Keratinocyte (primary cell): ENCODE results near the gene BCAS3. TPM values are rescaled to one million over a fixed set of nuclear protein-coding genes. Genes with fewer than 3 reads are reported as not detected.

Experiments
- DNase-seq: peaks from one replicate; pipeline ENCODE4 v3.0.0-alpha.2; 2011; ENCODE audit warnings: low read depth, missing footprints, low spot score
- FAIRE-seq: peaks from 2 replicates; lab custom pipeline; 2011; peaks lifted over from hg19 to GRCh38; lab: Jason Lieb, UNC
- H2AFZ ChIP-seq: 2 replicates; pipeline ENCODE4 v1.6.0; 2012; ENCODE audit warnings: low read length, control low read depth, inconsistent platforms; ENCODE audit not compliant: control insufficient read depth
- H3K27ac ChIP-seq: 2 replicates; pipeline ENCODE4 v1.5.1; 2011; ENCODE audit warnings: low read length; ENCODE audit not compliant: control insufficient read depth, insufficient read depth
- H3K27me3 ChIP-seq: 3 replicates; pipeline ENCODE4 v1.6.0; 2011; ENCODE audit warnings: low read length; ENCODE audit not compliant: control insufficient read depth, insufficient read depth; ENCODE audit errors: extremely low read depth
- H3K36me3 ChIP-seq, 2 experiments: 2 replicates in 1 of 2; 3 replicates in 1 of 2; pipeline ENCODE4 v1.5.1; 2011; ENCODE audit warnings: low read length in 2 of 2, mild to moderate bottlenecking in 1 of 2; ENCODE audit not compliant: control insufficient read depth in 2 of 2, insufficient read depth in 2 of 2; ENCODE audit errors: extremely low read depth in 1 of 2
- H3K4me1 ChIP-seq: 3 replicates; pipeline ENCODE4 v1.5.1; 2011; ENCODE audit warnings: low read length; ENCODE audit not compliant: control insufficient read depth, insufficient read depth; ENCODE audit errors: extremely low read depth
- H3K4me2 ChIP-seq: 3 replicates; pipeline ENCODE4 v1.6.0; 2011; ENCODE audit warnings: low read depth, low read length; ENCODE audit not compliant: control insufficient read depth, insufficient read depth; ENCODE audit errors: extremely low read depth
- H3K4me3 ChIP-seq, 3 experiments: fragments of 200-600 bp in 1 of 3; sonication (generic) in 1 of 3; 2 replicates in 2 of 3; 3 replicates in 1 of 3; pipeline ENCODE4 v1.5.1; 2011 to 2016; ENCODE audit warnings: low read length in 3 of 3, mild to moderate bottlenecking in 3 of 3, control low read depth in 2 of 3, inconsistent platforms in 1 of 3, low read depth in 1 of 3, mixed read lengths in 1 of 3, mixed run types in 1 of 3, moderate library complexity in 1 of 3; ENCODE audit not compliant: control insufficient read depth in 2 of 3, insufficient read depth in 2 of 3; ENCODE audit errors: extremely low read depth in 1 of 3
- H3K79me2 ChIP-seq: 2 replicates; pipeline ENCODE4 v1.6.0; 2012; ENCODE audit warnings: low read length; ENCODE audit not compliant: control insufficient read depth, insufficient read depth
- H3K9ac ChIP-seq: 3 replicates; pipeline ENCODE4 v1.6.0; 2011; ENCODE audit warnings: low read length; ENCODE audit not compliant: control insufficient read depth, insufficient read depth; ENCODE audit errors: extremely low read depth
- H3K9me1 ChIP-seq: 3 replicates; pipeline ENCODE4 v1.6.0; 2011; ENCODE audit warnings: low read length; ENCODE audit not compliant: control insufficient read depth, insufficient read depth; ENCODE audit errors: extremely low read depth
- H3K9me3 ChIP-seq: 2 replicates; pipeline ENCODE4 v1.5.1; 2012; ENCODE audit warnings: low read depth, low read length; ENCODE audit not compliant: control insufficient read depth
- H4K20me1 ChIP-seq: 3 replicates; pipeline ENCODE4 v1.6.0; 2011; ENCODE audit warnings: low read length; ENCODE audit not compliant: control insufficient read depth, insufficient read depth; ENCODE audit errors: extremely low read depth
- CTCF ChIP-seq, 3 experiments: IDR thresholded peaks in 1 of 3; conservative IDR thresholded peaks in 1 of 3; optimal IDR thresholded peaks in 1 of 3; 2 replicates in 2 of 3; 3 replicates in 1 of 3; pipeline versions ENCODE3 to v1.5.1; 2011; ENCODE audit warnings: low read length in 3 of 3, mild to moderate bottlenecking in 3 of 3, moderate library complexity in 2 of 3, control low read depth in 1 of 3, inconsistent platforms in 1 of 3; ENCODE audit not compliant: insufficient read depth in 2 of 3; ENCODE audit errors: extremely low read depth in 1 of 3
- EZH2 ChIP-seq: IDR thresholded peaks from one replicate; pipeline ENCODE4 v1.6.1; 2012; ENCODE audit warnings: inconsistent platforms, mild to moderate bottlenecking, low read length, moderate library complexity
- dilution Hi-C: fragments of 300-500 bp; cut with MboI; formaldehyde crosslinking; loops from one replicate; pipeline ENCODE4 v1.7.0; 2020; ENCODE audit warnings: low sequenced_read_pairs; ENCODE audit not compliant: extremely low pct_ligation_motif_present
- polyA plus RNA-seq, 5 experiments: library from polyadenylated mRNA; depleted of rRNA in 3 of 5; stranded (reverse) in 3 of 5; stranded (forward) in 1 of 5; unstranded in 1 of 5; fragments of >200 nt; gene quantifications; 1 replicate in 1 of 5; 2 replicates in 3 of 5; 3 replicates in 1 of 5; pipeline versions ENCODE4 v1.2.1 to v1.2.3, GENCODE V29; 2011 to 2012; ENCODE audit warnings: missing spikeins in 2 of 5, low read depth in 1 of 5, low replicate concordance in 1 of 5

Gene BCAS3
- polyA plus RNA-seq, 1 donor (not counting 4 experiments of a cell fraction or from before 2014, with no cell fraction given): 11.8 TPM

DNA sequence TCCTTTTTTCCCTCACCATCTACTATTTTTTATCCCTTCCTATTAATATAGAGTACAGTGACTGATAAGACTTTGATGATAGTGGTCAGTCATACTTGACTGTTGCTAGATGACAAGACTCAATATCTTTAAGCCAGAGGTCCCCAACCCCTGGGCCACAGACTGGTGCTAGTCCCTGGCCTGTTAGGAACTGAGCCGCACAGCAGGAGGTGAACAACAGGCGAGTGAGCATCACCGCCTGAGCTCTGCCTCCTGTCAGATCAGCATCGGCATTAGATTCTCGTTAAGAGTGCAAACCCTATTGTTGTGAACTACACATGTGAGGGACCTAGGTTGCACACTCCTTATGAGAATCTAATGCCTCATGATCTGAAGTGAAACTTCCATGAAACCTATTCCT is 341.3 kb downstream of the BCAS3 start:
- dilution Hi-C loops: no loop called here
- H3K27ac ChIP-seq: no peak overlapping the region
- H3K9ac ChIP-seq: no peak overlapping the region
- DNase-seq: no peak
- no peaks in the 10 kb centered on the region for H3K4me1 ChIP-seq
- no peak overlapping the region for H3K4me3 ChIP-seq
- no peak overlapping the region for H3K4me2 ChIP-seq
- H4K20me1 ChIP-seq: no peaks in the 10 kb centered on the region
- no peak for TF ChIP-seq CTCF (optimal IDR thresholded peaks at IDR 0.05 in 1 of 3, IDR thresholded peaks at IDR 0.05 in 1 of 3, conservative IDR thresholded peaks at IDR 0.05 in 1 of 3; ENCODE audit: extremely low read depth in 1 of 3, insufficient read depth in 2 of 3, low read length in 3 of 3)
- TF ChIP-seq EZH2: no peak
- H2AFZ ChIP-seq: no peak overlapping the region
- H3K9me1 ChIP-seq: no peaks in the 10 kb centered on the region
- no peaks in the 10 kb centered on the region for H3K27me3 ChIP-seq
- no peaks in the 10 kb centered on the region for H3K9me3 ChIP-seq
- H3K79me2 ChIP-seq: no peaks in the 10 kb centered on the region
- H3K36me3 ChIP-seq: no peaks in the 10 kb centered on the region
- FAIRE-seq: no peak

DNA sequence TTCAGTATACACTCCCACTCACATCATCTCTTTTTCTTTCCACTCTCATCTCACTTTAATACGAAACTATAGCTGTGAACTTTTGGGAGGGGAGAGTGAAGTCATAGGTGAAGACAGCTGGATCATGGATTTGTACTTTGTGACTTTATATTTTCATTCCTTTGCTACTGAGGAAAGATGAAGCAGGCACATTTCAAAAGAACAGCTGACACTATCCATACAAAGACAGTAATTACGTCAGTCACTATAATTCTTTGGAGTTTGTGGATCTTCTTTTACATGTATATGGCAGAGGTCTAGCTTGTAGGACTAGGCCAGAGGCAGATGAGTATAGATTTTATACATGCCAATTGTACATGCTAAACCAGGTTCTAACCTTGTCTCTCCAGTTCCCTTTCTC is 346.3 kb downstream of the BCAS3 start:
- TF ChIP-seq EZH2 (no peak), CTCF (optimal IDR thresholded peaks at IDR 0.05 in 1 of 3, IDR thresholded peaks at IDR 0.05 in 1 of 3, conservative IDR thresholded peaks at IDR 0.05 in 1 of 3; ENCODE audit: extremely low read depth in 1 of 3, insufficient read depth in 2 of 3, low read length in 3 of 3) (no peak)
- no peak for FAIRE-seq
- Histone ChIP-seq H3K9ac (no peak overlapping the region), H3K27ac (no peak overlapping the region), H3K4me3 (no peak overlapping the region), H3K36me3 (no peaks in the 10 kb centered on the region), H3K4me2 (no peak overlapping the region), H3K79me2 (no peaks in the 10 kb centered on the region), H3K4me1 (no peaks in the 10 kb centered on the region), H3K9me3 (no peaks in the 10 kb centered on the region), H4K20me1 (no peaks in the 10 kb centered on the region), H3K9me1 (no peaks in the 10 kb centered on the region), H2AFZ (no peak overlapping the region), H3K27me3 (no peaks in the 10 kb centered on the region)
- dilution Hi-C loops: no loop called here
- DNase-seq: no peak
